Esophagus muscularis mucosa (tissue), 4 donors: Measurements from ENCODE around the gene ACADS.

Source experiments
- EP300 ChIP-seq: sonication (generic); formaldehyde crosslinking; IDR thresholded peaks from one replicate; pipeline ENCODE4 v1.6.1; 2017; ENCODE audit warnings: antibody characterized with exemption
- POLR2A ChIP-seq: fragments of 450-650 bp; IDR thresholded peaks from one replicate; pipeline ENCODE4 v1.6.1; 2017; ENCODE audit warnings: antibody characterized with exemption, moderate library complexity, mild to moderate bottlenecking, low read depth
- POLR2AphosphoS5 ChIP-seq, 2 donors: sonication (generic); formaldehyde crosslinking; IDR thresholded peaks; one replicate each; pipeline ENCODE4 v1.6.1; 2017; ENCODE audit warnings: antibody characterized with exemption in 2 of 2
- TF ChIP-seq, protein P1 (sequence below), 3 experiments: fragments of 200-600 bp in 2 of 3; fragments of 450-650 bp in 1 of 3; sonication (generic) in 2 of 3; IDR thresholded peaks; one replicate each; pipeline ENCODE4 v1.5.1; 2017 to 2019; ENCODE audit warnings: antibody characterized with exemption in 3 of 3, mild to moderate bottlenecking in 2 of 3, moderate library complexity in 1 of 3

DNA sequence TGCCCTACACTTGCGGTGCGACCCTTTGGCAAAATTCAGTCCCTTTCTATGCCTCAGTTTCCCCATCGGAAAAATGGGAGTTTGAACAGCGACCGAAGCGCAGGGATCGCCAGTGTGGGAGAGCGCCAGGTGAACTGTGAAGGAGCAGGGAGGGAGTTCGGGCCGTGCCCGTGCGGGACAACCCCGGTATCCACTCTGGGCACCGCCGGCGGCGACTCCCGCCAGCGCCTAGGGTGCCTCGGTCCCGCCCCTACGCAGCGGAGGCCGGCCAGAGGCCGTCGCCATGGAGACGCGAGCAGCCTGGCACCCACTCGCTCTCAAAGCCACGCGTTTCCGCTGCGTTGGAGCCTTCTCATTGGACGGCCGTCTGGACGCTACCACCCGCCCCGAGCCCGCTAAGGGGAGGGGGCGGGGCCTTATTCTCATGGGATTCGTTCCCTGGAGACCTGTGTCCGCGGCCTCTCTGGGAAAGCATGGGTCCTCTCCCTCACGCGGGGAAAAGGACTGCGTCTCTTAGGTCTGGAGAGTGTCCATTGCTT, 39.4 kb upstream of the ACADS start:
- TF ChIP-seq POLR2A: peak; percentile 24
- peak; percentile 53 to 83 for TF ChIP-seq POLR2AphosphoS5 (IDR thresholded peaks at IDR 0.05)
- TF ChIP-seq, protein P1, sequence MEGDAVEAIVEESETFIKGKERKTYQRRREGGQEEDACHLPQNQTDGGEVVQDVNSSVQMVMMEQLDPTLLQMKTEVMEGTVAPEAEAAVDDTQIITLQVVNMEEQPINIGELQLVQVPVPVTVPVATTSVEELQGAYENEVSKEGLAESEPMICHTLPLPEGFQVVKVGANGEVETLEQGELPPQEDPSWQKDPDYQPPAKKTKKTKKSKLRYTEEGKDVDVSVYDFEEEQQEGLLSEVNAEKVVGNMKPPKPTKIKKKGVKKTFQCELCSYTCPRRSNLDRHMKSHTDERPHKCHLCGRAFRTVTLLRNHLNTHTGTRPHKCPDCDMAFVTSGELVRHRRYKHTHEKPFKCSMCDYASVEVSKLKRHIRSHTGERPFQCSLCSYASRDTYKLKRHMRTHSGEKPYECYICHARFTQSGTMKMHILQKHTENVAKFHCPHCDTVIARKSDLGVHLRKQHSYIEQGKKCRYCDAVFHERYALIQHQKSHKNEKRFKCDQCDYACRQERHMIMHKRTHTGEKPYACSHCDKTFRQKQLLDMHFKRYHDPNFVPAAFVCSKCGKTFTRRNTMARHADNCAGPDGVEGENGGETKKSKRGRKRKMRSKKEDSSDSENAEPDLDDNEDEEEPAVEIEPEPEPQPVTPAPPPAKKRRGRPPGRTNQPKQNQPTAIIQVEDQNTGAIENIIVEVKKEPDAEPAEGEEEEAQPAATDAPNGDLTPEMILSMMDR (IDR thresholded peaks at IDR 0.05): no peak
- no peak for TF ChIP-seq EP300
